Keratinocyte (primary cell): Measurements from ENCODE around the gene ASTN2. TPM values are rescaled to one million over a fixed set of nuclear protein-coding genes. Genes with fewer than 3 reads are reported as not detected.

ENCODE experiments used
- DNase-seq: peaks from one replicate; pipeline ENCODE4 v3.0.0-alpha.2; 2011; ENCODE audit warnings: low read depth, missing footprints, low spot score
- FAIRE-seq: peaks from 2 replicates; lab custom pipeline; 2011; peaks lifted over from hg19 to GRCh38; lab: Jason Lieb, UNC
- H2AFZ ChIP-seq: 2 replicates; pipeline ENCODE4 v1.6.0; 2012; ENCODE audit warnings: low read length, control low read depth, inconsistent platforms; ENCODE audit not compliant: control insufficient read depth
- H3K27ac ChIP-seq: 2 replicates; pipeline ENCODE4 v1.5.1; 2011; ENCODE audit warnings: low read length; ENCODE audit not compliant: control insufficient read depth, insufficient read depth
- H3K27me3 ChIP-seq: 3 replicates; pipeline ENCODE4 v1.6.0; 2011; ENCODE audit warnings: low read length; ENCODE audit not compliant: control insufficient read depth, insufficient read depth; ENCODE audit errors: extremely low read depth
- H3K36me3 ChIP-seq, 2 experiments: 2 replicates in 1 of 2; 3 replicates in 1 of 2; pipeline ENCODE4 v1.5.1; 2011; ENCODE audit warnings: low read length in 2 of 2, mild to moderate bottlenecking in 1 of 2; ENCODE audit not compliant: control insufficient read depth in 2 of 2, insufficient read depth in 2 of 2; ENCODE audit errors: extremely low read depth in 1 of 2
- H3K4me1 ChIP-seq: 3 replicates; pipeline ENCODE4 v1.5.1; 2011; ENCODE audit warnings: low read length; ENCODE audit not compliant: control insufficient read depth, insufficient read depth; ENCODE audit errors: extremely low read depth
- H3K4me2 ChIP-seq: 3 replicates; pipeline ENCODE4 v1.6.0; 2011; ENCODE audit warnings: low read depth, low read length; ENCODE audit not compliant: control insufficient read depth, insufficient read depth; ENCODE audit errors: extremely low read depth
- H3K4me3 ChIP-seq, 3 experiments: fragments of 200-600 bp in 1 of 3; sonication (generic) in 1 of 3; 2 replicates in 2 of 3; 3 replicates in 1 of 3; pipeline ENCODE4 v1.5.1; 2011 to 2016; ENCODE audit warnings: low read length in 3 of 3, mild to moderate bottlenecking in 3 of 3, control low read depth in 2 of 3, inconsistent platforms in 1 of 3, low read depth in 1 of 3, mixed read lengths in 1 of 3, mixed run types in 1 of 3, moderate library complexity in 1 of 3; ENCODE audit not compliant: control insufficient read depth in 2 of 3, insufficient read depth in 2 of 3; ENCODE audit errors: extremely low read depth in 1 of 3
- H3K79me2 ChIP-seq: 2 replicates; pipeline ENCODE4 v1.6.0; 2012; ENCODE audit warnings: low read length; ENCODE audit not compliant: control insufficient read depth, insufficient read depth
- H3K9ac ChIP-seq: 3 replicates; pipeline ENCODE4 v1.6.0; 2011; ENCODE audit warnings: low read length; ENCODE audit not compliant: control insufficient read depth, insufficient read depth; ENCODE audit errors: extremely low read depth
- H3K9me1 ChIP-seq: 3 replicates; pipeline ENCODE4 v1.6.0; 2011; ENCODE audit warnings: low read length; ENCODE audit not compliant: control insufficient read depth, insufficient read depth; ENCODE audit errors: extremely low read depth
- H3K9me3 ChIP-seq: 2 replicates; pipeline ENCODE4 v1.5.1; 2012; ENCODE audit warnings: low read depth, low read length; ENCODE audit not compliant: control insufficient read depth
- H4K20me1 ChIP-seq: 3 replicates; pipeline ENCODE4 v1.6.0; 2011; ENCODE audit warnings: low read length; ENCODE audit not compliant: control insufficient read depth, insufficient read depth; ENCODE audit errors: extremely low read depth
- EZH2 ChIP-seq: IDR thresholded peaks from one replicate; pipeline ENCODE4 v1.6.1; 2012; ENCODE audit warnings: inconsistent platforms, mild to moderate bottlenecking, low read length, moderate library complexity
- dilution Hi-C: fragments of 300-500 bp; cut with MboI; formaldehyde crosslinking; loops from one replicate; pipeline ENCODE4 v1.7.0; 2020; ENCODE audit warnings: low sequenced_read_pairs; ENCODE audit not compliant: extremely low pct_ligation_motif_present
- polyA plus RNA-seq, 5 experiments: library from polyadenylated mRNA; depleted of rRNA in 3 of 5; stranded (reverse) in 3 of 5; stranded (forward) in 1 of 5; unstranded in 1 of 5; fragments of >200 nt; gene quantifications; 1 replicate in 1 of 5; 2 replicates in 3 of 5; 3 replicates in 1 of 5; pipeline versions ENCODE4 v1.2.1 to v1.2.3, GENCODE V29; 2011 to 2012; ENCODE audit warnings: missing spikeins in 2 of 5, low read depth in 1 of 5, low replicate concordance in 1 of 5
- TF ChIP-seq, protein P1 (sequence below), 3 experiments: IDR thresholded peaks in 1 of 3; conservative IDR thresholded peaks in 1 of 3; optimal IDR thresholded peaks in 1 of 3; 2 replicates in 2 of 3; 3 replicates in 1 of 3; pipeline versions ENCODE3 to v1.5.1; 2011; ENCODE audit warnings: low read length in 3 of 3, mild to moderate bottlenecking in 3 of 3, moderate library complexity in 2 of 3, control low read depth in 1 of 3, inconsistent platforms in 1 of 3; ENCODE audit not compliant: insufficient read depth in 2 of 3; ENCODE audit errors: extremely low read depth in 1 of 3

Gene ASTN2
- polyA plus RNA-seq, 1 donor (not counting 4 experiments of a cell fraction or from before 2014, with no cell fraction given) = 0.31 TPM

DNA sequence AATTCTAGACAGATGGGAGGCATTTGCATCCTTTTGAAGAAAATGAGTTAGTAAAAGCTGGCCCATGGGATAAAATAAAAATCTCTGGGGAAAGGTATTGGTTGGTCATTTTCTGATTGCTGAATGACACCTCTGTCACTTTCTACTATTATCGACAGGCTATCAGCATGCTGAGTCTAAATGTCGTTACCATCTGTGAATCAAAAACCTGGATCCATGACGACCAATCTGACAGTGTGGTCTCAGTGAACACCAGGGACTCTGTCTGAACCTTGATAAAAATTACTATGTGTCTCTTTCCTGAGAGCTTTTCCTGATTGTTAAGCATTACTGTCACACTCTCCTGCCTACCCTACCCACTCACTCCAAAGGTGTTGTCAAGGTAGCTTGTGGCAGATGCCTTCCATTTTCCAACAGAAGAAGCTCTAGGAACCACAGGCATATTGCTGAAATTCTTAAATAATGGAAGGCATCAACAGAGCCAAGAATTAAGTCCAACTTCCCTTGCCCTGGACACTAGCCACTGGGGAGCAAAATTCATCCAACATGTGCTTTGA, 12.6 kb upstream of the ASTN2 start:
- TF ChIP-seq, protein P1, sequence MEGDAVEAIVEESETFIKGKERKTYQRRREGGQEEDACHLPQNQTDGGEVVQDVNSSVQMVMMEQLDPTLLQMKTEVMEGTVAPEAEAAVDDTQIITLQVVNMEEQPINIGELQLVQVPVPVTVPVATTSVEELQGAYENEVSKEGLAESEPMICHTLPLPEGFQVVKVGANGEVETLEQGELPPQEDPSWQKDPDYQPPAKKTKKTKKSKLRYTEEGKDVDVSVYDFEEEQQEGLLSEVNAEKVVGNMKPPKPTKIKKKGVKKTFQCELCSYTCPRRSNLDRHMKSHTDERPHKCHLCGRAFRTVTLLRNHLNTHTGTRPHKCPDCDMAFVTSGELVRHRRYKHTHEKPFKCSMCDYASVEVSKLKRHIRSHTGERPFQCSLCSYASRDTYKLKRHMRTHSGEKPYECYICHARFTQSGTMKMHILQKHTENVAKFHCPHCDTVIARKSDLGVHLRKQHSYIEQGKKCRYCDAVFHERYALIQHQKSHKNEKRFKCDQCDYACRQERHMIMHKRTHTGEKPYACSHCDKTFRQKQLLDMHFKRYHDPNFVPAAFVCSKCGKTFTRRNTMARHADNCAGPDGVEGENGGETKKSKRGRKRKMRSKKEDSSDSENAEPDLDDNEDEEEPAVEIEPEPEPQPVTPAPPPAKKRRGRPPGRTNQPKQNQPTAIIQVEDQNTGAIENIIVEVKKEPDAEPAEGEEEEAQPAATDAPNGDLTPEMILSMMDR (optimal IDR thresholded peaks at IDR 0.05 in 1 of 3, IDR thresholded peaks at IDR 0.05 in 1 of 3, conservative IDR thresholded peaks at IDR 0.05 in 1 of 3; ENCODE audit: extremely low read depth in 1 of 3, insufficient read depth in 2 of 3, low read length in 3 of 3) = no peak
- TF ChIP-seq EZH2 = no peak
- Histone ChIP-seq H4K20me1 (peaks cover 2% of the 10 kb centered on the region), H2AFZ (no peak overlapping the region), H3K9me1 (no peaks in the 10 kb centered on the region), H3K79me2 (no peaks in the 10 kb centered on the region), H3K4me1 (no peaks in the 10 kb centered on the region), H3K4me2 (no peak overlapping the region), H3K27me3 (no peaks in the 10 kb centered on the region), H3K27ac (no peak overlapping the region), H3K9me3 (no peaks in the 10 kb centered on the region), H3K4me3 (no peak overlapping the region), H3K9ac (no peak overlapping the region), H3K36me3 (no peaks in the 10 kb centered on the region)
- DNase-seq (no peak), FAIRE-seq (no peak)
- dilution Hi-C loops = no loop called here

DNA sequence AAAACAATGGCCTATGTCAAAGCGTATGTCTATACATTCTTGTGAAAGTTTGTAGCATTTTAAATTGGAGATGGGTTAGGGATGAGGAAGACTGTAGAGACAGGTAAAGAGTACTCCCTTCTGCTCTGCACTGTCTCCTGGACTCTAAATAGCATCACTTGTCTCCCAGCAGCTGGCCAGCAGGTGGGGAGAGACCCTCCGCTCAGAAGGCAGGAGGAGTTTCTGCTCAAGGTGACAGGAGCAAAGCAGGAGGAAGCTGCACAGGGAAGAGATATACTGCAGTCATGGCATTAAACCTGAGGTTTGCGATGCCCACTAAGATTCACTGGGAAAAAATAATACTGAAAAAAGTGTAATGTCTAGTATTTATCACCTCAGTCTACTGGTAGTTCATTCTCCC, 10.7 kb upstream of the ASTN2 start:
- FAIRE-seq = no peak
- TF ChIP-seq EZH2 = no peak
- TF ChIP-seq, protein P1 (optimal IDR thresholded peaks at IDR 0.05 in 1 of 3, IDR thresholded peaks at IDR 0.05 in 1 of 3, conservative IDR thresholded peaks at IDR 0.05 in 1 of 3; ENCODE audit: extremely low read depth in 1 of 3, insufficient read depth in 2 of 3, low read length in 3 of 3) = no peak

More for the DNA sequence above, 10.7 kb upstream of the ASTN2 start:
- H3K36me3 ChIP-seq = no peaks in the 10 kb centered on the region
- peaks cover 2% of the 10 kb centered on the region for H4K20me1 ChIP-seq
- dilution Hi-C loops = no loop called here
- H3K27ac ChIP-seq = no peak overlapping the region
- H3K9ac ChIP-seq = no peak overlapping the region
- H2AFZ ChIP-seq = no peak overlapping the region
- no peak for DNase-seq
- H3K4me1 ChIP-seq = no peaks in the 10 kb centered on the region
- H3K9me3 ChIP-seq = no peaks in the 10 kb centered on the region
- no peak overlapping the region for H3K4me3 ChIP-seq
- H3K9me1 ChIP-seq = no peaks in the 10 kb centered on the region
- H3K4me2 ChIP-seq = no peak overlapping the region
- H3K27me3 ChIP-seq = no peaks in the 10 kb centered on the region
- H3K79me2 ChIP-seq = no peaks in the 10 kb centered on the region
